Activated CD4-positive, alpha-beta T cell treated with anti-CD3 and anti-CD28 coated beads, Interleukin-2, amount 50 U/mL, for 1 hour (primary cell): ENCODE results near the gene VPS39.
"Not testable (repeated sequence)": the region's sequence is repeated elsewhere in the genome, so short reads cannot be mapped to it uniquely, and the experiment has no call there.

Source experiments
- DNase-seq: peaks from one replicate; pipeline ENCODE4 v3.0.0-alpha.2; 2020

The VPS39 gene, protein sequence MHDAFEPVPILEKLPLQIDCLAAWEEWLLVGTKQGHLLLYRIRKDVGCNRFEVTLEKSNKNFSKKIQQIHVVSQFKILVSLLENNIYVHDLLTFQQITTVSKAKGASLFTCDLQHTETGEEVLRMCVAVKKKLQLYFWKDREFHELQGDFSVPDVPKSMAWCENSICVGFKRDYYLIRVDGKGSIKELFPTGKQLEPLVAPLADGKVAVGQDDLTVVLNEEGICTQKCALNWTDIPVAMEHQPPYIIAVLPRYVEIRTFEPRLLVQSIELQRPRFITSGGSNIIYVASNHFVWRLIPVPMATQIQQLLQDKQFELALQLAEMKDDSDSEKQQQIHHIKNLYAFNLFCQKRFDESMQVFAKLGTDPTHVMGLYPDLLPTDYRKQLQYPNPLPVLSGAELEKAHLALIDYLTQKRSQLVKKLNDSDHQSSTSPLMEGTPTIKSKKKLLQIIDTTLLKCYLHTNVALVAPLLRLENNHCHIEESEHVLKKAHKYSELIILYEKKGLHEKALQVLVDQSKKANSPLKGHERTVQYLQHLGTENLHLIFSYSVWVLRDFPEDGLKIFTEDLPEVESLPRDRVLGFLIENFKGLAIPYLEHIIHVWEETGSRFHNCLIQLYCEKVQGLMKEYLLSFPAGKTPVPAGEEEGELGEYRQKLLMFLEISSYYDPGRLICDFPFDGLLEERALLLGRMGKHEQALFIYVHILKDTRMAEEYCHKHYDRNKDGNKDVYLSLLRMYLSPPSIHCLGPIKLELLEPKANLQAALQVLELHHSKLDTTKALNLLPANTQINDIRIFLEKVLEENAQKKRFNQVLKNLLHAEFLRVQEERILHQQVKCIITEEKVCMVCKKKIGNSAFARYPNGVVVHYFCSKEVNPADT

DNA sequence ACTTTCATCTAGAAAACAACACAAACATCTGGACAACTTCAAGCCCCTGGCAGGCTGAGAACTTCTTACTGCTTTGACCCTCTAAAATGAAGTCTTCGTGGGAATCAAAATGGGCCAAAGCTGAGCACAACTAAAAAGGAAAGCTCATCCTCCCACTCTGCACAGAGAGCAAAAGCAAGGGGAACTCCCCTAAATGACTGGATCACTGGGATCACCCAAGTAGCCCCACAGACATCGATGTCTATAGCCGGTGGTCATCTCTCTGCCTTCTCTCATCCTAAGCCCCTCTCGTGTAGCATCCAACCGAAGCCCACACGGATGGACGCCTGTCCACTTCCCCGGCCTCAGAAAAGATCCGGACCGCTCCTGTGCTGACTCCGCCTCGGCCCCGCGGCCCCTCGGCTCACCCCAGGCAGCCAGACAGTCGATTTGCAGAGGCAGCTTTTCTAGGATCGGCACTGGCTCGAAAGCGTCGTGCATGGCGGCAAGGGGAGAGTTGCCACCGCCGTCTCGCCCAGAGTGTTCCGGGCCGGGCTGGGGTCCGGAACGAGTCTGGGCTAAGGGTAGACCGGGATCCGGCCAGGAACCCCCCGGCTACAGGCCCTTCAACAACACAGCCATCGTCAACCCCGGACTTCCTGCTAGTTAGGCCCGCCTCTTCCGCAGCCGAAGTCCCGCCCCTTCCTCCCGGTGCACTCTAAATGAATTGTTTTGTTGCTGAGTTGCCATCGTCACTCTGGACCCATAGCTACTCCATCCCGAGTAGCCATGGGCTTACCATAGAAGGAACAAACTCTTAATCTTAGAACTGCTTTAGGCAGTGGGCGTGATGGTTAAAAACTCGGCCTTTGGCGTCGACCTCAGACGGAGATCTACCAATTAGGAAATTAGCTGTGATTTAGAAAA lies at the start of gene VPS39:
Gene VPS39, minus strand, starts transcription at position 631 of the 906 bp plus-strand sequence. Its CDS starts 151 bp downstream, at position 480.
- DNase-seq, result peak; percentile 77

DNA sequence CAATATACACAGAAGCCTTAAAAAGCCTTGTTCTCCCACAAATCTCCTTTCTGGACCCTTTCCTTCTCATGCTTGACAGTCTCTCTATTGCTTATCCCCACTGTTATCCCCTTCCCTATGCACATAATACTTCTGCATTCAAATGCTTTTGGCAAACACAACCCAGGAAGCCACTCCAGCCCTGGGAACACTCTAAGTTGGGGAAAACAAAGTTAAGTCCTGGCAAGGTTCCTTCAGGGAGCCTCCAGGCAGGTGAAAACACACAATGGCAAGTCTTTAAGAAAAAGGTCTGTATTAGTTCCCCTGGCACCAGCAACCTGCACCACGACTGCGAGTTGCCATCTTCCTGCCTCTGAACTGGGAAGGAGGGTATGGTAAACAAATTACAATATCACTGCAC lies 45.2 kb upstream of the VPS39 start:
- no peak for DNase-seq

DNA sequence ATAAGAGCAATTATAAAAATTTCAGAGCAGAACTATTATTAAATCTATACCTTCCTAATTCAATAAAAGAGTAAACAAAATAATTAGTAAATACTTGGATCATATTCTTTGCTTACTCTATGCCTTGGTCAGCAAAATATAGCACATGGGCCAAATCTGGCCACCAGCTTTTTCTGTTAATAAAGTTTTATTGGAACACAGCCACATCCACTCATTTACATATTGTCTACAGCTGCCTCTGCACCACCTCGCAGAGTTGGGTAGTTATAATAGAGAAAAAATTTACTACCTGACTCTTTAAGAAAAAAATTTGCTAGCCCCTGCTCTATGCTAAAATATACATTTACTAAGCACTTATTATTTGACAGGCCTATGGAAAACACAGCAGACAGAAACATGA lies 32.7 kb upstream of the VPS39 start:
- no peak for DNase-seq

DNA sequence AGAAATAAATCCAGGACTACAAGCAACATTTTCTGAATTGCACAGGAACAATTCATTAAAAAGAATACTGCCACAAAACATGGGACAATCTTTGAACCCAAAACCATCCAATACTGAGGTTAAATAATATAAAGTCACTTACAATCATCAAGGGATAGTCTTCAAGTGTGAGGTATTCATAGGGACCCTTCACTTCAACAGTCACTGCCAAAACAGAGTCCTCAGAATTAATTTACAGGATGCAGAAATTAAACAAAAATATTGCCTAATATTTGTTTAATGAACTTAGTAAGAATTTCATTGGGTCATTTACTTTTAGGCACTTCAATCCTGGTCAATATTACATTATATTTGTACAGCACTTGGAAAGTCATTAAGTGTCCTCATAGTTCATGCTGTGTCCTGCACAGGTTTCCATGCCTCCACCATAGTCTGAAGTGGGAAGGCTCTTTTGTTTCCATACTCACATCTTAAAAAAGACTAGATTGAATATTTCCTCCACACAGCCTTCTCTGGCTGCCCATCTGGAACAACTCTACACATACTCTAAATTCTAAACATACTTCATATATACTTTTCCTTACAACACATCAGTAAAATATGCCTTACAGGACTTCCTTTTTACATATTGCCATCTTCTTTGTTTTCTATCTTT lies 31.6 kb upstream of the VPS39 start:
- no peak for DNase-seq

DNA sequence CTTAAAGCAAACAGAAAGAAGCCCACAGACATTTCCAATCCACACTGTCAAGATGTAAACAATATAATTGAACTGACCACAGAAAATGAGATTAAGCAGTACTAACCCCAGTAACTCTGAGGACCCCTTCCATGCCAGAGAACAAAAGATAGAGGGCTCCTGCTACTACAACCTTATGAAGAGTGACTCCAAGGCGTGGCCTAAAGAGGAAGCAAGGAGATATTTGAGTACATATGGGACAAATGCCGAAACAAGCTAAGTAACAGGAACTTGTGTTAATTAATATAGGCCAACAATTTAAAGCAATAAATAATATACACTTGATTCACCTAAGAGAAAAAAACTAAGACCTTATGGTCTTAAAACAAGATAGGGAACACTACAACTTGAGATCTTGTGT lies 25.0 kb upstream of the VPS39 start:
- no peak for DNase-seq

DNA sequence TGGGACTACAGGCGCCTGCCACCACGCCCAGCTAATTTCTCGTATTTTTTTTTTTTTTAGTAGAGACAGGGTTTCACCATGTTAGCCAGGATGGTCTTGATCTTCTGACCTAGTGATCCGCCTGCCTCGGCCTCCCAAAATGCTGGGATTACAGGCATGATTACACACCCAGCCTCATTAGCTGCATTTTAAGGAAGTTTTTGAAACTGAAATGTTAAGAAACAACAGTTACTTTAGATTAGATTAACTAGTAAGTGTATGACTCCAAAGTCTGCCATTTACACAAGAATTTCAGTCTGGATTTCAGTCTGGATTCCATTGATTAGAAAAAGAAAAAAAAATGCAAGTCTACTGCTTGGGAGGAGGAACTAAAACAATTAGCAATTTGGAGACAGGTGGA lies 24.5 kb upstream of the VPS39 start:
- no peak for DNase-seq

DNA sequence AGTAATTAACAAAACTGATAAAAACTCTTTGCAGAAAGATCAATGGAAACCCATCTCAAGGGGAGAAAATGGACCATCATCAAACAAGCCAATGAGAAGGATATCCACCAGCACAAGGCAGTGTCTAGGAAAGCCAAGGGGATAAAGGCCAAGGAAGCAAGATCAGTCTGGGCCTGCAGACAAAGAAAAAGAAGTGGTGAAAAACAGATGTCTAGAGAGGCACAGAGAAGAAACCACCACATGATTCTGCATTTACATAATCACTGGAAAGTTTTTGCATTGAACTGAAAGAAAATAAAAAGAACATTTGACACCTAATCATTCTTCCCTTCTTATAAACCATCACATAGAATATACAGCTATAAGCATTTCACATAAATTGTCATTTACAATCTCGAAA lies 23.0 kb upstream of the VPS39 start:
- no peak for DNase-seq

DNA sequence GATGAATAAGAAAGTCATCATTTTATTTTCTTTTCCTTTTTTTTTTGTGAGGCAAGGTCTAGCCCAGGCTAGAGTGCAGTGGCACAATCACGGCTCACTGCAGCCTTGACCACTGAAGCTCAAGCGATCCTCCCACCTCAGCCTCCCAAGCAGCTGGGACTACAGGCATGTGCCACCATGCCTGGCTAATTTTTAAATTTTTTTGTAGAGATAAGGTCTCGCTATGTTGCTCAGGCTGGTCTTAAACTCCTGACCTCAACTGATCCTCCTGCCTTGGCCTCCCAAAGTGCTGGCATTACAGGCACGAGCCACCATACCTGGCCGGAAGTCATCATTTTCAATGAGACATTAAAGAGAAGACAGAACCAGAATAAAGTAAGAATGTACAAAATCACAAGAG lies 20.9 kb upstream of the VPS39 start:
- not testable (repeated sequence) for DNase-seq

DNA sequence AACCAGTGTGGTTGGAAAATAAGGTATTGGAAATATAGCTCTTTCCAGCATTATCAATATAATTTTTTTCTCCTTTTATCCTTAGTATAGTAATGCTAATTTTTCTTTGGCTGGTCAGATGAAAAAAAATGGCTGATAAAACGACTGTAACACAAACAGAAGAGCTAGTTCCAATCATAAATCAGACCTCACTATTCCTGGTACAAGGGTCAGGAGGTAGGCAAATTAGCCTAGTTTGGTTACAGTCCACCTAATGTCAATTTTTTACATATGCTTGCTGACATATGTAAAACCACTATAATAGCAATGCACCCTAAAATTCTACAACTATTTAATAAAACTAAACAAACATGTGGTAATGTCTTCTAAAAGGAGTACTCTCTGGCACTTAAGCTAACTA lies 19.9 kb upstream of the VPS39 start:
- no peak for DNase-seq

DNA sequence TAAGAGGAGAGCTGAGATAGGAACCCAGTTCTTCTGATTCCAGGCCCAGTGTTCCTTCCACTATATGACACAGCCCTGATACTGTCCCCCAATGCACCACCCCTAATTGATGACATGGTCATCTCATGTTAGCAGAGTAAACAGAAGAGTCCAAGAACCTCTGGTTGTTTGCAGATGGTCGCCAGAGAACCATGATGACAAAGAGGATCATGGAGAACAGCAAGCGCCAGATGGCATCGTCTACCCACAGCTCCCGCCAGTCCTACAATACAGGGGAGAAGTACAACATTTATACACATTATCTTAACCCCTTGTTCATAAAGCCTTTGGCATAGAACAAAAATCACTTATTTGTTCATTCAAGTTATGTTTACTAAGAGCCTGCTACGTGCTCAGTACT lies 18.5 kb upstream of the VPS39 start:
- DNase-seq, result no peak

DNA sequence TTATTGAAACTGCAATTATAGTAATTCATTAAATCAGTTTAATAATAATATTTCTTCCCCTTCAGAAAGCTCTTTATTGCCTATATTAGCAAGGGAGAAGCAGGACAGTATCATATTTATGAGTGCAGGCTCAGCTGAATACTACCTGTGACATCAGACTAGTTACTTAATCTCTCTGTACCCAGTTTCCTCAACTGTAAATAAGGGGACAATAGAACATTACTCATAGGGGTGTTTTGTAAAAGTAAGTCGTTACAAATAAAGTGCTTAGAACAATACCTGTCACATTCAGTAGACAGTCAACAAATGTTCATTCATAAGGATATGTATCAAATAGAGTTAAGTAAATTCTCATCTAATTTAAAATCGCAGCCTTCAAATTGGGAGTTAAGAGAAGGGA lies 12.1 kb upstream of the VPS39 start:
- DNase-seq, result no peak

DNA sequence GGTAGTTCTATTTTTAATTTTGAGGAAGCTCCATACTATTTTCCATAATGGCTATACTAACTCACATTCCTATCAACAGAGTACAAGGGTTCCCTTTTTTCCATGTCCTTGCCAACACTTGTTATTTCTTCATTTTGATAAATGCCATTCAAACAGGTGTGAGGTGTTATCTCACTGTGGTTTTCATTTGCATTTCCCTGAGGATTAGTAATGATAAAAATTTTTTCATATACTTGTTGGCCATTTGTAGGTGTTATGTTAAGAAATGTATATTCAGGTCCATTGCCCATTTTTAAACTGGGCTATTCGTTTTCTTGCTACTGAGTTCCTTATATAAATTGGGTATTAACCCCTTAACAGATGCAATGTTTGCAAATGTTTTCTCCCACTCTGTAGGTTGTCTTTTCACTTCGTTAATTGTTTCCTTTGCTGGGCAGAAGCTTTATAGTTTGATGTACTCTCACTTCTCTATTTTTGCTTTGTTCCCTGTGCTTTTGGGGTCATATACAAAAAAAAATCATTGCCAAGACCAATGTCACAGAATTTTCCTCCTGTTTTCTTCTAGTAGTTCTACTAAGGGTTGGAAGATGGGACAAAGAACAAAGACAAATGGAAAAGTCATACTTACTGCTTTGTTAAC lies 11.0 kb upstream of the VPS39 start:
- DNase-seq, result no peak

DNA sequence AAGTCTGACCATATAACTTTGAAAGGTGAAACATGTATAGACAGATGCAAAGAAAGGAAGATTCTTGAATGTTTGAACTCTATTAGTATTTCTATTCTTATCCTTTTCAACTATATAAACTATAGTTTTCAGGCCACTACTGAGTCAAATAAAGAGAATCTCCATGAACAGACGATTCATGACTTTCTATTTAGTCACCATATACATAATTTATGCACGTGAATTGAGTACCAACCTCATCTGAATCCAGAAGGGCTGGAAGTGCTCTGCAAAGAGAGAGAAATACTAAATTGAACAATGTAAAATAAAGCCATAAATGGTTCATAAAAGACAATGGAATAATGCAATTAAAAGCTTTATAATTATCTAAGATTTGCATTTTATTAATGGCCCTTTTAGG lies 9.5 kb upstream of the VPS39 start:
- DNase-seq, result no peak

DNA sequence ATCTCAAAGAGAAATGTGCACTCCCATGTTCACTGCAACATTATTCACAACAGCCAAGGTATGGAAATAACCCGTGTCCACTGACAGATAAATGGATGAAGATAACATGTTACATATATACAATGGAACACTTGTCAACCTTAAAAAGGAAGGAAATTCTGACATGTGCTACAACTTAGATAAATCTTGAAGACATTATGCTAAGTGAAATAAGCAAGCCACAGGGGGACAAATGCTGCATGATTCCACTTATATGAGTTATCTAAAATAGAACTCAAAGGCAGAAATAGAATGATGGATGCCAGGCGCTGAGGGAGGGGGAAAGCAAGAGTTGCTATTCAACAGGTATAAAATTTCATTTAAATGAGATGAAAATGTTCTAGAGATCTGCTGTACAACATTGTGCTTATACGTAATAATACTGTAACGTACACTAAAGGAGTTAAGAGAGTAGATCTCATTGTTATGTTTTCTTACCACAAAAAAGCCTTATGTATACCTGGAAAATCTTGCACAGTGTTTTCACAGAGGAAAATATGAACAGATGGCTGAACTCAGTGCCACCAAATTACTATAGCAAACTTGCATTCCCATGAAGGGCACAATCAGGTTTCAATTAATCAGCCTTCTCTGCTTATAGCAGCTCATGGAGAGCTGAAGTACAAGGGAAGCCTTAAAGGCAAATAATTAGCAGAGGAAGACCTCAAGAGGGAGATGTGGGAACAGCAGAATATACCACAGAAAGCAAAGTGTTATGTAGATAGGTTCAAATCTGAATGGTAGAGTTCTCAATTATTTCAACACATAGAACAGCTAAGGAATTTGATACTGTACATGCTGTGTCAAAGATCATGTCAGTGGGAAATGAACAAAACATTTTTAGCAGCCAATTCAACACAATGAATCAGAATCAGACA lies 8.1 kb upstream of the VPS39 start:
- no peak for DNase-seq

DNA sequence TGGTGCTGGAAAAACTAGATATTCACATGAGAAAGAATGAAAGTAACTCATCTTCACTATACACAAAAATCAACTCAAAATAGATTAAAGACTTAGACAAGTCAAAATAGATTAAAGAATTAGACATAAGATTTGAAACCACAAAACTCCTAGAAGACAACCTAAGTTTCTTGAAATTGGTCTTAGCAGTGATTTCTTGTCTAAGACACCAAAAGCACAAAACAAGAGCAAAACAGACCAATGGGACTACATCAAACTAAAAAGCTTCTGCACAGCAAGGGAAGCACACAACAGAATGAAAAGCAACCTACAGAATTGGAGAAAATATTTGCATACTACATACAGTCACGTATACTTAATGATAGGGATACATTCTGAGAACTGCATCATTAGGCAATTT lies 6.5 kb upstream of the VPS39 start:
- no peak for DNase-seq

DNA sequence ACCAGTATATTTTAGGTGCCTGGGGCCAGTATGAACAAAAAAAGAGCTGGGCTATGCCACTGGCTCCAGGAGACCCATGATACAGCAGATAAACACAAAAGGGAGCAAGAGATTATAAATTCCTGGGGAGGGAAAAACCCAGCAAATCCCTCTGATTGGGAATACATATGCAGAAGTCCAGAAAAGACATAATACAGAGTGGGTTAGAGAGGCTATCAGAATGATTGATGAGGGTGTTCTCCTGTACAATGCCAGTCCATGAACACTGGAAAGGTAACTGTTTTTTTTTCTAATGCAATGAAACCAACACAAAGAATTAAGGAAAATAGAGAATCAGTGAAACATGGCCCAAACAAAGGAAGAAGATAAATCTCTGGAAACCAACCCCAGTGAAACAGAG lies 5.4 kb upstream of the VPS39 start:
- DNase-seq, result no peak

DNA sequence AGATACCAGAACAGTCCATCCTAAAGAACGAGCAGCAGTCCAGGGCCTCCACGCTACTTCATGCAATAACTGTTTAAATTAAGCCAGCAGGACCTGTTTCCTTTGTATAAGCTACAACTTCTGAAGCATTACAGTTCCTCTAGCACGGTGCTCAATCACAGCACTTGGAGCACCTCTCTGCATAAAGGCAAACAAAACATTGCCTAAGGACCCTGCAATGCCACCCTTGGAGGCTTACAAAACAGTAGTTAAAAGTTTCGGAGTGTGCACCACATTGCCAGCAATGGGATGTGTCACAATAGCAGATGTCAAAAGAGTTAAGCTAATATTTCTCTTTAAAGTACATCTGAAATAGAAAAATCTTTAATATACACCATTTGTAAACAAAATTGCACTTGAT lies 2.6 kb upstream of the VPS39 start:
- no peak for DNase-seq

DNA sequence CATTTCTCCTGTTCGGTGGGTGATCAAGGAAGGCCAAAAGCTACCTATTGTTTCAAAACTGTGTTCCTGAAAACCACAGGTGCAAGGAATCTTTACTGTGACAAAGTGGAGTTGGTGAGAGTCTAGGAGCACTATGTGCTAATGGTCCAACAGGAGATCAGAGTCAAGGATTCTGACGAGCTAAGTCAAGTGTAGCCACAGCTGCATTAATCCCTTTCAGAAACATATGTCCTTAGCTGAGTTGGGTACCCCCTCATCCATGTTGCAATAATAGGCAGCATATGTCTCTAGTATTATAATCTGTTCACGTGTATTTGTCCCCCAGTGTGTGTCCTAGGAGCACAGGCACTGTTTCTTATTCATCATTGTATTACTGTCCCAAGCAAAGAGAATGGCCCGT lies 1.7 kb downstream of the VPS39 start:
- DNase-seq, result no peak

DNA sequence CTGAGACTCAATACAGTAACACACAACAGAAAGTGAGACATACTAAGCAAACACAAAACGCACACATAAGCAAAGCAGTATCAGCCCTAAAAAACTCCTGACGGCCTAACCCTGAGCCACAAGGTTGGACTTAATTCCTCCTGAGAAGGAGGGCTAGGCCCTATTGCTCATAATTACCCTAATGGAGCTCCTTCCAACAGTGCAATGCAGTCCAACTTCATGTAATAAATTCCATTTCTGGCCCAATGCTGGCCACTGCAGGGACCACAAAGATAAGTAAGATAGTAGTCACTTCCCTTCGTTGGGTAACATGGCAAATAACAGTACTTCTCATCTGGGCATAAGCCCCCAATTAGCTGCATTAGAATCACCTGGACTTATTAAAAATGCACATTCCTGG lies 4.2 kb downstream of the VPS39 start:
- no peak for DNase-seq

DNA sequence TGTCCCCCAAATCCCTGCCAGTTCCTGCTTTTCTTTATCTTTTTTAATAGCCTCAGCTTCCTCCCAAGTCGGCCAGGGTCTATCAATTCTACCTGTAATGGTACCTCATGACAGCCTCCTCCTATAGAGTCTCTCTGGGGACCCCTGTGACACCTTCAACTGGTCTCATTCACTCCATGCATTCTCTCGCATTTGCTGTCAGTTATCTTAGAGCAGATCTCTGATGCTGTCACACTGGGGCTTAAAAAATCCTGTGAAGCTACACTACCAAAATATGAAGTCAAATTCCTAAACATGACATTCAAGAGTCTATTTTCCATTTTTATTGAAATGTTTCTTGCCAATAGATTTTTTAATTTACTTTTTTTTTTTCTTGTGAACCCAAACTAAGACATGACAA lies 5.5 kb downstream of the VPS39 start:
- no peak for DNase-seq

DNA sequence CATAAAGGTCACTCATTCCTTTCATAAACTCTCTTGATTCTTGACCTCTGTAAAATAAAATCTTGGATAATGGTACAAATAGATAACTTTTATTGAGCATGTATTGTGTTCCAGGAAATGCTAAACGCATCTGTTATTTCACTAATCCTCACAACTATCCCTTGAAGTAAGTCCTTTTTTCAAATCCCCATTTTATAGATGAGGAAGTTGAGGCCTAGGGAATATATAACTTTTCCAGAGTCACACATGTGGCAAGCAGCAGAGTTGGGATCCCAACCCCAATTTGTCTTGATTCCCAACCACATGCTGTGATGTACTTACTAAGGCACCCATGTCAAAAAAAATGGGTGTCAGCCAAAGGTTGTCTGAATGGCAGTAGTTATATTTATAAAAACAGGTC lies 6.3 kb downstream of the VPS39 start:
- no peak for DNase-seq
